GM12865 (cell line): Measurements from ENCODE around the gene BDH1.

Experiments used
- DNase-seq: peaks from one replicate; pipeline ENCODE4 v3.0.0; 2010; ENCODE audit warnings: low read depth
- H3K4me3 ChIP-seq: 2 replicates; pipeline ENCODE4 v1.5.1; 2011; ENCODE audit warnings: mild to moderate bottlenecking, low read depth, low read length, control low read depth
- CTCF ChIP-seq: IDR thresholded peaks from 2 replicates; pipeline ENCODE4 v1.5.1; 2011; ENCODE audit warnings: low read length, control low read depth, low read depth, inconsistent platforms; ENCODE audit not compliant: insufficient read depth; ENCODE audit errors: missing control alignments

Gene BDH1

GRCh38 chr3:197466586-197467399 lies 89.0 kb downstream of the BDH1 start:
- no peak overlapping the region for H3K4me3 ChIP-seq
- no peak for TF ChIP-seq CTCF
- no peak for DNase-seq

- no peak for DNase-seq
- H3K4me3 ChIP-seq, result no peak overlapping the region
- TF ChIP-seq CTCF, result no peak
Observed at GRCh38 chr3:197465996-197466549, 89.7 kb downstream of the BDH1 start.

GRCh38 chr3:197465197-197465995 lies 90.4 kb downstream of the BDH1 start:
- TF ChIP-seq CTCF, result no peak
- H3K4me3 ChIP-seq, result no peak overlapping the region
- no peak for DNase-seq

- no peak overlapping the region for H3K4me3 ChIP-seq
- DNase-seq, result no peak
- TF ChIP-seq CTCF, result no peak
Observed at GRCh38 chr3:197464794-197465193, 91.0 kb downstream of the BDH1 start.

- DNase-seq, result no peak
- no peak for TF ChIP-seq CTCF
- no peak overlapping the region for H3K4me3 ChIP-seq
Observed at GRCh38 chr3:197463279-197463678, 92.5 kb downstream of the BDH1 start.

- TF ChIP-seq CTCF, result no peak
- no peak overlapping the region for H3K4me3 ChIP-seq
- no peak for DNase-seq
Observed at GRCh38 chr3:197462808-197463207, 93.0 kb downstream of the BDH1 start.
